Transverse colon (tissue), 4 donors: ENCODE results near the gene LENG1.

ENCODE experiments used
- EP300 ChIP-seq: sonication (generic); formaldehyde crosslinking; IDR thresholded peaks from one replicate; pipeline ENCODE4 v1.6.1; 2017; ENCODE audit warnings: antibody characterized with exemption, low read depth
- POLR2A ChIP-seq: fragments of 450-650 bp; IDR thresholded peaks from one replicate; pipeline ENCODE4 v1.6.1; 2016; ENCODE audit warnings: antibody characterized with exemption, mild to moderate bottlenecking, moderate library complexity
- POLR2AphosphoS5 ChIP-seq, 3 donors: sonication (generic); formaldehyde crosslinking; IDR thresholded peaks; one replicate each; pipeline ENCODE4 v1.6.1; 2016; ENCODE audit warnings: antibody characterized with exemption in 3 of 3
- TF ChIP-seq, protein P1 (sequence below), 5 experiments: fragments of 200-600 bp in 3 of 5; fragments of 450-650 bp in 2 of 5; sonication (generic) in 3 of 5; IDR thresholded peaks; 1 replicate in 2 of 5; 2 replicates in 3 of 5; pipeline ENCODE4 v1.5.1; 2016 to 2017; ENCODE audit warnings: antibody characterized with exemption in 5 of 5, inconsistent platforms in 3 of 5, mild to moderate bottlenecking in 2 of 5, moderate library complexity in 1 of 5

DNA sequence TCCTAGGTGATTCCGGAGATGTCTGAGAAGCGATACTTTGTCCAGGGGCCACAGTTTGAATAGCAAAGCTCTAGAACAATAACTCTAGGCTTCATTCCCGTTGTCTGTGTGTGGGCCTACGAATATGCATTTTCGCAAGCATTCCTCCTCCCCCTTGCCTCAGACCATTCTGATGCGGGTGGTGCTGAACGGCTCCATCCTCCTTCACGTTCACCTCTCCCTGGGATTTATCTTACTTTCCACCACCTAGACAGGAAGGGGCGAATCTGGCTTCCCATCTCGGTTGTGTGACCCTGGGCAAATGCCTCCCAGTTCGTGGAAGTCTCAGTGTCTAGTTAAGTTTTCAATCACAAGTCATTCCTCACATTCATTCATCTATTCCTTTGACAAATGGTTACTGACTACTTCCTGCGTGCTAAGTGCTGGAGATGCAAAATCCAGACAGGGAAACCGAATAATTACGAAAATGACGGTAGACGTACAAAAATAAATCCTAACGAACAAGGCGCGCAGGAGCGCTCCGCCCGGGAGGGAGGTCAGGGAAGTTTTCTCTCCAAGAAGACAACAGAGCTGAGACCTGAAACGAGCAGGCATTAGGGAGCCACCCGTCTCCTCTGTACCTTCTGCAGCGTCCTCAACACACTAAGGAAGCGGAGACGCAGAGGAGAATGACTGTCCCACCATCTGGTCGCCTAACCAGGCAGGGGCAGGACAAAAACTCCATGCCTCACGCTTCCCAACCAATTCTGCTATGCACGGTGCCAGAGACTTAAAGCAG lies 23.2 kb downstream of the LENG1 start:
- TF ChIP-seq, protein P1, sequence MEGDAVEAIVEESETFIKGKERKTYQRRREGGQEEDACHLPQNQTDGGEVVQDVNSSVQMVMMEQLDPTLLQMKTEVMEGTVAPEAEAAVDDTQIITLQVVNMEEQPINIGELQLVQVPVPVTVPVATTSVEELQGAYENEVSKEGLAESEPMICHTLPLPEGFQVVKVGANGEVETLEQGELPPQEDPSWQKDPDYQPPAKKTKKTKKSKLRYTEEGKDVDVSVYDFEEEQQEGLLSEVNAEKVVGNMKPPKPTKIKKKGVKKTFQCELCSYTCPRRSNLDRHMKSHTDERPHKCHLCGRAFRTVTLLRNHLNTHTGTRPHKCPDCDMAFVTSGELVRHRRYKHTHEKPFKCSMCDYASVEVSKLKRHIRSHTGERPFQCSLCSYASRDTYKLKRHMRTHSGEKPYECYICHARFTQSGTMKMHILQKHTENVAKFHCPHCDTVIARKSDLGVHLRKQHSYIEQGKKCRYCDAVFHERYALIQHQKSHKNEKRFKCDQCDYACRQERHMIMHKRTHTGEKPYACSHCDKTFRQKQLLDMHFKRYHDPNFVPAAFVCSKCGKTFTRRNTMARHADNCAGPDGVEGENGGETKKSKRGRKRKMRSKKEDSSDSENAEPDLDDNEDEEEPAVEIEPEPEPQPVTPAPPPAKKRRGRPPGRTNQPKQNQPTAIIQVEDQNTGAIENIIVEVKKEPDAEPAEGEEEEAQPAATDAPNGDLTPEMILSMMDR (IDR thresholded peaks at IDR 0.05), result no peak
- TF ChIP-seq POLR2A (no peak), EP300 (no peak), POLR2AphosphoS5 (IDR thresholded peaks at IDR 0.05) (no peak)
